SK-N-SH (cell line): ENCODE data around the gene TGFB1I1. TPM values are rescaled to one million over a fixed set of nuclear protein-coding genes. Genes with fewer than 3 reads are reported as not detected.

ENCODE experiments used
- CTCF ChIA-PET: fragments of 300-600, 350-600 bp; formaldehyde crosslinking; extraction: SDS; loops from one replicate; lab custom pipeline; 2021; lab: Yijun Ruan, JAX
- POLR2A ChIA-PET: fragments of 350-600 bp; sonication (Branson Sonifier 250); formaldehyde crosslinking; extraction: SDS; loops from one replicate; lab custom pipeline; 2020; ENCODE audit warnings: antibody characterized with exemption, inconsistent platforms; lab: Yijun Ruan, JAX
- DNase-seq: peaks from one replicate; pipeline ENCODE4 v3.0.0; 2012
- H2AFZ ChIP-seq: fragments of 200-600 bp; sonication (generic); 2 replicates; pipeline ENCODE4 v1.8.1; 2016; ENCODE audit warnings: antibody characterized with exemption, mild to moderate bottlenecking, low read depth
- H3F3A ChIP-seq: fragments of 200-600 bp; sonication (generic); replicated peaks from 2 replicates; pipeline ENCODE3; 2016; ENCODE audit warnings: antibody characterized with exemption, mild to moderate bottlenecking; ENCODE audit not compliant: insufficient read depth
- H3K27ac ChIP-seq, 2 experiments: fragments of 200-500 bp in 1 of 2; fragments of 200-600 bp in 1 of 2; sonication (Bioruptor generic) in 1 of 2; sonication (generic), shearing (Covaris generic) in 1 of 2; 2 replicates each; pipeline versions ENCODE4 v1.5.1 to v1.6.1; 2014 to 2016; ENCODE audit warnings: low read depth in 2 of 2, inconsistent platforms in 1 of 2, low read length in 1 of 2, mild to moderate bottlenecking in 1 of 2, mixed read lengths in 1 of 2
- H3K27me3 ChIP-seq: fragments of 200-600 bp; sonication (generic), shearing (Covaris generic); 2 replicates; pipeline ENCODE4 v1.6.1; 2016; ENCODE audit warnings: mixed run types; ENCODE audit not compliant: insufficient read depth
- H3K36me3 ChIP-seq, 2 experiments: fragments of 200-500 bp in 1 of 2; fragments of 200-600 bp in 1 of 2; sonication (Bioruptor generic) in 1 of 2; sonication (generic) in 1 of 2; replicated peaks in 1 of 2; 2 replicates each; pipeline versions ENCODE3 to v1.5.1; 2014 to 2016; ENCODE audit warnings: low read length in 1 of 2, mild to moderate bottlenecking in 1 of 2; ENCODE audit not compliant: insufficient read depth in 2 of 2, control insufficient read depth in 1 of 2
- H3K4me1 ChIP-seq, 2 experiments: fragments of 200-500 bp in 1 of 2; fragments of 200-600 bp in 1 of 2; sonication (Bioruptor generic) in 1 of 2; sonication (generic), shearing (Covaris generic) in 1 of 2; 2 replicates each; pipeline versions ENCODE4 v1.5.1 to v1.6.1; 2014 to 2016; ENCODE audit warnings: low read depth in 1 of 2, low read length in 1 of 2, mixed run types in 1 of 2; ENCODE audit not compliant: insufficient read depth in 2 of 2, control insufficient read depth in 1 of 2
- H3K4me2 ChIP-seq: fragments of 200-600 bp; sonication (generic), shearing (Covaris generic); 2 replicates; pipeline ENCODE4 v1.6.1; 2017; ENCODE audit warnings: mixed run types
- H3K4me3 ChIP-seq, 2 experiments: fragments of 200-500 bp in 1 of 2; fragments of 200-600 bp in 1 of 2; sonication (Bioruptor generic) in 1 of 2; sonication (generic), shearing (Covaris generic) in 1 of 2; 2 replicates each; pipeline versions ENCODE4 v1.5.1 to v1.8.1; 2014 to 2016; ENCODE audit warnings: low read depth in 2 of 2, inconsistent platforms in 1 of 2, low read length in 1 of 2, mild to moderate bottlenecking in 1 of 2, mixed read lengths in 1 of 2, moderate library complexity in 1 of 2
- H3K79me2 ChIP-seq: fragments of 200-600 bp; sonication (generic); 2 replicates; pipeline ENCODE4 v1.8.1; 2017; ENCODE audit warnings: mild to moderate bottlenecking; ENCODE audit not compliant: insufficient read depth
- H3K9ac ChIP-seq: fragments of 200-600 bp; sonication (generic); 2 replicates; pipeline ENCODE4 v1.6.1; 2017; ENCODE audit warnings: mixed run types
- H3K9me2 ChIP-seq: fragments of 200-600 bp; sonication (generic); 2 replicates; pipeline ENCODE4 v1.6.1; 2017; ENCODE audit warnings: mixed run types
- H3K9me3 ChIP-seq: fragments of 200-600 bp; sonication (generic); 2 replicates; pipeline ENCODE4 v1.6.1; 2017; ENCODE audit warnings: mixed run types, mild to moderate bottlenecking, moderate library complexity
- H4K20me1 ChIP-seq: fragments of 200-600 bp; sonication (generic); 2 replicates; pipeline ENCODE4 v1.6.1; 2017; ENCODE audit warnings: mild to moderate bottlenecking, mixed run types; ENCODE audit not compliant: insufficient read depth
- CHD2 ChIP-seq: fragments of 150-350 bp; IDR thresholded peaks from 2 replicates; pipeline ENCODE4 v1.6.1; 2018; ENCODE audit warnings: low read length; ENCODE audit not compliant: partially characterized antibody
- CTCF ChIP-seq: fragments of 200-600 bp; sonication (generic); IDR thresholded peaks from 2 replicates; pipeline ENCODE4 v1.6.1; 2017; ENCODE audit warnings: antibody characterized with exemption, mild to moderate bottlenecking, moderate library complexity
- EZH2phosphoT487 ChIP-seq: fragments of 200-600 bp; sonication (generic); IDR thresholded peaks from 2 replicates; pipeline ENCODE4 v1.6.1; 2017; ENCODE audit warnings: low read depth, mixed run types, mild to moderate bottlenecking, antibody characterized with exemption, moderate library complexity, borderline replicate concordance
- FOXM1 ChIP-seq: IDR thresholded peaks from 2 replicates; pipeline ENCODE4 v1.4.0; 2012; ENCODE audit warnings: low read depth, mild to moderate bottlenecking
- IRF3 ChIP-seq: fragments of 150-350 bp; IDR thresholded peaks from 2 replicates; pipeline ENCODE4 v1.6.1; 2016; ENCODE audit warnings: mild to moderate bottlenecking, low read depth, low read length
- JUND ChIP-seq: IDR thresholded peaks from 2 replicates; pipeline ENCODE4 v1.4.0; 2012
- NFIC ChIP-seq: IDR thresholded peaks from 2 replicates; pipeline ENCODE4 v1.4.0; 2012; ENCODE audit warnings: borderline replicate concordance
- PBX3 ChIP-seq: IDR thresholded peaks from 2 replicates; pipeline ENCODE4; 2012
- RCOR1 ChIP-seq: fragments of 150-350 bp; IDR thresholded peaks from 2 replicates; pipeline ENCODE4 v1.6.1; 2017; ENCODE audit warnings: antibody characterized with exemption, low read length
- RFX5 ChIP-seq: IDR thresholded peaks from 2 replicates; pipeline ENCODE4 v1.6.1; 2012; ENCODE audit warnings: mild to moderate bottlenecking, improper control_type of control experiment, low read length
- RXRA ChIP-seq: IDR thresholded peaks from 2 replicates; pipeline ENCODE4 v1.4.0; 2012; ENCODE audit warnings: low read depth, mild to moderate bottlenecking, borderline replicate concordance
- SIN3A ChIP-seq: IDR thresholded peaks from 2 replicates; pipeline ENCODE4 v1.6.1; 2012; ENCODE audit warnings: low read depth, mild to moderate bottlenecking, low read length, moderate library complexity, borderline replicate concordance
- SMC3 ChIP-seq: IDR thresholded peaks from 2 replicates; pipeline ENCODE4 v1.6.1; 2012; ENCODE audit warnings: low read depth, low read length, improper control_type of control experiment
- TCF12 ChIP-seq: IDR thresholded peaks from 2 replicates; pipeline ENCODE4 v1.4.0; 2012
- TEAD4 ChIP-seq: IDR thresholded peaks from 2 replicates; pipeline ENCODE4 v1.4.0; 2012; ENCODE audit warnings: mild to moderate bottlenecking, borderline replicate concordance; ENCODE audit not compliant: insufficient read depth
- USF1 ChIP-seq: IDR thresholded peaks from 2 replicates; pipeline ENCODE4 v1.4.0; 2012; ENCODE audit warnings: low read depth, borderline replicate concordance
- USF2 ChIP-seq: fragments of 150-350 bp; IDR thresholded peaks from 2 replicates; pipeline ENCODE4 v1.6.1; 2017; ENCODE audit warnings: antibody characterized with exemption, low read length, low read depth, borderline replicate concordance
- ZBTB33 ChIP-seq: IDR thresholded peaks from 2 replicates; pipeline ENCODE4 v1.4.0; 2012; ENCODE audit warnings: low read depth, borderline replicate concordance
- WGBS: methylation state at CpG from one replicate; pipeline ENCODE4 v1.1.6; 2017; ENCODE audit warnings: low lambda C conversion rate; 5-methylcytosine and 5-hydroxymethylcytosine counted together
- polyA plus RNA-seq, 3 experiments: library from polyadenylated mRNA; depleted of rRNA; stranded (reverse); fragments of >200 nt; gene quantifications; 2 replicates each; pipeline ENCODE4 v1.2.3, GENCODE V29; 2012

Gene TGFB1I1
- polyA plus RNA-seq, 1 of the 3 experiments (the other 2 are of a cell fraction): 29.7 TPM

GRCh38 chr16:31475946-31476302, 4.0 kb downstream of the TGFB1I1 start:
- POLR2A ChIA-PET: no interaction called here
- H3K27ac ChIP-seq: no peak overlapping the region
- H3K4me1 ChIP-seq: peaks cover 0 to 12% of the 10 kb centered on the region in 2 experiments; a peak in 1 of 4 replicates
- no peak overlapping the region for H3K4me3 ChIP-seq
- H3K9me3 ChIP-seq: no peaks in the 10 kb centered on the region
- peaks cover 37% of the 10 kb centered on the region for H3K79me2 ChIP-seq
- WGBS: 97% methylated on average over 26 of the region's 26 CpGs
- no peak overlapping the region for H3K4me2 ChIP-seq
- DNase-seq: no peak
- no peaks in the 10 kb centered on the region for H3K27me3 ChIP-seq
- TF ChIP-seq SMC3 (no peak), CHD2 (no peak), JUND (no peak), EZH2phosphoT487 (no peak), PBX3 (no peak), RXRA (no peak), TCF12 (no peak), FOXM1 (no peak), RFX5 (no peak), SIN3A (no peak), TEAD4 (no peak)
- CTCF ChIA-PET: interaction anchor here (0.8 to 2.5 kb wide), 2 partner anchors 16 to 359 kb away, joined by 3 to 14 read pairs; no protein-coding TSS in a partner anchor
- peaks cover 34% of the 10 kb centered on the region for H3F3A ChIP-seq
- no peaks in the 10 kb centered on the region for H3K9me2 ChIP-seq
- peaks cover 27 to 35% of the 10 kb centered on the region in 2 experiments for H3K36me3 ChIP-seq
- H3K9ac ChIP-seq: no peak overlapping the region
- peaks cover 29% of the 10 kb centered on the region for H4K20me1 ChIP-seq
- no peak overlapping the region for H2AFZ ChIP-seq

GRCh38 chr16:31476303-31477219, 4.6 kb downstream of the TGFB1I1 start:
- Histone ChIP-seq H3K4me1 (peaks cover 0 to 6% of the 10 kb centered on the region in 2 experiments; a peak in 1 of 4 replicates), H3K79me2 (peaks cover 31% of the 10 kb centered on the region), H3K4me3 (no peak overlapping the region), H3K9me2 (no peaks in the 10 kb centered on the region), H3K9me3 (no peaks in the 10 kb centered on the region), H2AFZ (no peak overlapping the region), H3F3A (peaks cover 30% of the 10 kb centered on the region), H3K4me2 (no peak overlapping the region), H3K27me3 (no peaks in the 10 kb centered on the region), H3K9ac (no peak overlapping the region), H3K27ac (no peak overlapping the region), H3K36me3 (peaks cover 27 to 35% of the 10 kb centered on the region in 2 experiments), H4K20me1 (peaks cover 29% of the 10 kb centered on the region)
- ChIA-PET POLR2A (no interaction called here), CTCF (interaction anchor here (0.7 to 2.5 kb wide), 2 partner anchors 16 to 46 kb away, joined by 4 to 14 read pairs; no protein-coding TSS in a partner anchor)
- peak; percentile 59 for DNase-seq
- WGBS: 96% methylated on average over 63 of the region's 68 CpGs
- TF ChIP-seq USF2: no peak
- no peak for TF ChIP-seq EZH2phosphoT487
- TF ChIP-seq CTCF: no peak
- TF ChIP-seq RCOR1: no peak
- no peak for TF ChIP-seq IRF3
- TF ChIP-seq USF1: no peak
- TF ChIP-seq NFIC: no peak
- TF ChIP-seq ZBTB33: no peak
- no peak for TF ChIP-seq RFX5
